Measurements from ENCODE around the gene OR4D9. TPM values are rescaled to one million over a fixed set of nuclear protein-coding genes. Genes with fewer than 3 reads are reported as not detected.

The OR4D9 gene
- total RNA-seq, 1 donor, result not detected

- no peaks in the 10 kb centered on the region for H3K9me3 ChIP-seq (ENCODE audit: low read depth, low read length)
- no peaks in the 10 kb centered on the region for H3K36me3 ChIP-seq (ENCODE audit: insufficient read depth, low read length)
- H3K4me1 ChIP-seq (ENCODE audit: insufficient read depth, low read length), result peaks cover 16% of the 10 kb centered on the region
- H2AFZ ChIP-seq (ENCODE audit: low read length), result no peak overlapping the region
- H4K20me1 ChIP-seq (ENCODE audit: insufficient read depth, low read length), result no peaks in the 10 kb centered on the region
- DNase-seq (ENCODE audit: insufficient read length, low spot score, missing footprints), result peak; percentile 74
- H3K27me3 ChIP-seq (ENCODE audit: insufficient read depth, low read length), result no peaks in the 10 kb centered on the region
- H3K4me3 ChIP-seq (ENCODE audit: insufficient read depth, low read length), result peak overlapping the region; percentile 73
- no peaks in the 10 kb centered on the region for H3K79me2 ChIP-seq (ENCODE audit: insufficient read depth, low read length)
- TF ChIP-seq CTCF (IDR thresholded peaks at IDR 0.05; ENCODE audit: extremely low read depth, low read depth, low read length), result peak; percentile 25
- peak overlapping the region; percentile 72 for H3K27ac ChIP-seq (ENCODE audit: low read depth, low read length)
- peak overlapping the region; percentile 76 for H3K4me2 ChIP-seq (ENCODE audit: insufficient read depth, low read length)
Observed at GRCh38 chr11:59550368-59550841, 39.1 kb downstream of the OR4D9 start.

- Histone ChIP-seq H3K36me3 (ENCODE audit: insufficient read depth, low read length) (no peaks in the 10 kb centered on the region), H3K9me3 (ENCODE audit: low read depth, low read length) (no peaks in the 10 kb centered on the region), H3K79me2 (ENCODE audit: insufficient read depth, low read length) (no peaks in the 10 kb centered on the region), H3K4me2 (ENCODE audit: insufficient read depth, low read length) (peak overlapping the region; percentile 76), H3K27ac (ENCODE audit: low read depth, low read length) (peak overlapping the region; percentile 72), H3K4me1 (ENCODE audit: insufficient read depth, low read length) (peaks cover 11% of the 10 kb centered on the region), H3K4me3 (ENCODE audit: insufficient read depth, low read length) (peak overlapping the region; percentile 73), H4K20me1 (ENCODE audit: insufficient read depth, low read length) (no peaks in the 10 kb centered on the region), H3K27me3 (ENCODE audit: insufficient read depth, low read length) (no peaks in the 10 kb centered on the region), H2AFZ (ENCODE audit: low read length) (peak overlapping the region; percentile 69)
- no peak for DNase-seq (ENCODE audit: insufficient read length, low spot score, missing footprints)
- TF ChIP-seq CTCF (IDR thresholded peaks at IDR 0.05; ENCODE audit: extremely low read depth, low read depth, low read length), result no peak
Observed at GRCh38 chr11:59550842-59551658, 39.7 kb downstream of the OR4D9 start.

GRCh38 chr11:59551659-59552521 is 40.6 kb downstream of the OR4D9 start:
- TF ChIP-seq CTCF (IDR thresholded peaks at IDR 0.05; ENCODE audit: extremely low read depth, low read depth, low read length), result no peak
- Histone ChIP-seq H3K4me3 (ENCODE audit: insufficient read depth, low read length) (peak overlapping the region; percentile 73), H3K36me3 (ENCODE audit: insufficient read depth, low read length) (no peaks in the 10 kb centered on the region), H4K20me1 (ENCODE audit: insufficient read depth, low read length) (no peaks in the 10 kb centered on the region), H3K79me2 (ENCODE audit: insufficient read depth, low read length) (no peaks in the 10 kb centered on the region), H3K9me3 (ENCODE audit: low read depth, low read length) (no peaks in the 10 kb centered on the region), H3K4me2 (ENCODE audit: insufficient read depth, low read length) (peak overlapping the region; percentile 76), H2AFZ (ENCODE audit: low read length) (peak overlapping the region; percentile 69), H3K4me1 (ENCODE audit: insufficient read depth, low read length) (peaks cover 14% of the 10 kb centered on the region), H3K27ac (ENCODE audit: low read depth, low read length) (peak overlapping the region; percentile 72), H3K27me3 (ENCODE audit: insufficient read depth, low read length) (no peaks in the 10 kb centered on the region)
- DNase-seq (ENCODE audit: insufficient read length, low spot score, missing footprints), result peak; percentile 68
